ENCODE results near the gene CLEC11A.

CLEC11A gene

DNA sequence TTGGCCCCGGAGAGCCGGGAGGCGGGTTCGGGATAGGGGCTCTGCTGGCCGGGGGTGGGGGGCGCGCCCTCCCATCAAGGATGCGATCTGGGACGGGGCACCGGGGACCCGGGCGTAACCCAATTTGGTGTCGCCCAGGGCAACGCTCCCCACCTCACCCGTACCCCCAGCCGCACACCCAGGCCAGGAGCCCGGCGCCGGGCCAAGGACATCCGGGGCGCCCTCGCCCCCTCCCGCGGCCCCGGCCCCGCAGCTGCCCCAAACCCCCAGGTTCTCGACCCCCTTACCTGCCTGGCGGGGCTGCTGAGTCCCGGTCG is 4.1 kb upstream of the CLEC11A start:
- Histone ChIP-seq H3K27ac (peak overlapping the region in 1 of 2 donors; percentile 28), H3K4me3 (peak overlapping the region; percentile 66)
- TF ChIP-seq, protein P1, sequence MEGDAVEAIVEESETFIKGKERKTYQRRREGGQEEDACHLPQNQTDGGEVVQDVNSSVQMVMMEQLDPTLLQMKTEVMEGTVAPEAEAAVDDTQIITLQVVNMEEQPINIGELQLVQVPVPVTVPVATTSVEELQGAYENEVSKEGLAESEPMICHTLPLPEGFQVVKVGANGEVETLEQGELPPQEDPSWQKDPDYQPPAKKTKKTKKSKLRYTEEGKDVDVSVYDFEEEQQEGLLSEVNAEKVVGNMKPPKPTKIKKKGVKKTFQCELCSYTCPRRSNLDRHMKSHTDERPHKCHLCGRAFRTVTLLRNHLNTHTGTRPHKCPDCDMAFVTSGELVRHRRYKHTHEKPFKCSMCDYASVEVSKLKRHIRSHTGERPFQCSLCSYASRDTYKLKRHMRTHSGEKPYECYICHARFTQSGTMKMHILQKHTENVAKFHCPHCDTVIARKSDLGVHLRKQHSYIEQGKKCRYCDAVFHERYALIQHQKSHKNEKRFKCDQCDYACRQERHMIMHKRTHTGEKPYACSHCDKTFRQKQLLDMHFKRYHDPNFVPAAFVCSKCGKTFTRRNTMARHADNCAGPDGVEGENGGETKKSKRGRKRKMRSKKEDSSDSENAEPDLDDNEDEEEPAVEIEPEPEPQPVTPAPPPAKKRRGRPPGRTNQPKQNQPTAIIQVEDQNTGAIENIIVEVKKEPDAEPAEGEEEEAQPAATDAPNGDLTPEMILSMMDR (IDR thresholded peaks at IDR 0.05): no peak
- DNase-seq (ENCODE audit: low spot score): no peak

DNA sequence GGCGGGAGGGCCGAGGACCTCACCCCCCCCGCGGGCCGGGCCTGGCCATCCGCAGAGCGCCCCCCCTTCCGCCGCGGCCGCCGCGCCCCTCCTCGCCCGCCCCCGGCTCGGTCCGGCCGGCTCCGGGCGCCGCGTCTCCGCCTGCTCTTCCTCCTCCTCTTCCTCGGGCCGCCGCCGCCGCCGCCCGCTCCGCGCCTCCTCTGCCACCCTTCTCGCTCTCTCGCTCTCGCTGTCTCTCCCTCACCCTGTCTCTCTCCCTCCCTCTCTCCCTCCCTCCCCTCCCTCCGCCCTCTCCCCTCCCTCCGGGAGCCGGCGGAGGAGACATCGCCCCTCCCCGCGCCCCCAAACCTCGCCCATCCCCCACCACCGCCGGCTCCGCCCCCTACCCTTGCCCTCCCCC is 3.6 kb upstream of the CLEC11A start, which contains the start of gene SHANK1:
Gene SHANK1 (minus strand): TSS at position 237 of the 400 bp plus-strand sequence. CDS start 2,883 bp downstream, outside the sequence.
- DNase-seq (ENCODE audit: low spot score): no peak
- TF ChIP-seq, protein P1 (IDR thresholded peaks at IDR 0.05): no peak
- Histone ChIP-seq H3K27ac (peak within 1 kb of the TSS in 1 of 2 donors; percentile 28), H3K4me3 (peak within 1 kb of the TSS; percentile 66)

DNA sequence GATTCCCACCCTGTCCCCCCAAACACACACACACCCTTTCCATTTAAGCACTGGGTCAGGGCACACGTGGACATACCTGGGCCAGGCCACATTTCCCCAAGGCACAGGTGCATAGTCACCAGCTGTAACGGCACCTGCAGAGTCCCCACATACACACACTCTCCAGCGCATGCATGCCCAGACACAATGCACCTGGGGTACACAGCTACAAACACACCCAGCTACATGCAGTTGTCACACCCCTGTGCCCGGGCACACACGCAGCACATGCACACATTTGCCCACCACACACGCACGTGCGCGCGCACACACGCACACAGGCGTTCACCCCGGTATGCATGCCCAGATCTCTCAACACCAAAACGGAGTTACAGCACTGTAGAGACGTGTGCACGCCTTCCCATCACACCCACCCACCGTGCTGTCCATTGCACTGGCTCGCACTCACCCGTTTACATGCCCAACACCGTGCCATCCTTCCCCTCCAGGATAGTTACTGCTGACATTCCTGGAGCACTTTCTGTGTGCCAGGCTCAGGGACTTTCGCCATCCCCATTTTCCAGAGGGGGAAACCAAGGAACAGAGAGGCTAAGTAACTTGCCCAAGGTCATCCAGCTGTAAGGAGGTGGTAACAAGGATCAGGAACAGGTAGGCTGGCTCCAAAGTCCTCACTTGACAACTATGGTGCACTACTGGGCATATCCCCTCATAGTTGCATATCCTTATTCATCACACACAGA is 2.8 kb upstream of the CLEC11A start:
- no peak overlapping the region for H3K4me3 ChIP-seq
- no peak for DNase-seq (ENCODE audit: low spot score)
- TF ChIP-seq, protein P1 (IDR thresholded peaks at IDR 0.05): no peak
- H3K27ac ChIP-seq: no peak overlapping the region

DNA sequence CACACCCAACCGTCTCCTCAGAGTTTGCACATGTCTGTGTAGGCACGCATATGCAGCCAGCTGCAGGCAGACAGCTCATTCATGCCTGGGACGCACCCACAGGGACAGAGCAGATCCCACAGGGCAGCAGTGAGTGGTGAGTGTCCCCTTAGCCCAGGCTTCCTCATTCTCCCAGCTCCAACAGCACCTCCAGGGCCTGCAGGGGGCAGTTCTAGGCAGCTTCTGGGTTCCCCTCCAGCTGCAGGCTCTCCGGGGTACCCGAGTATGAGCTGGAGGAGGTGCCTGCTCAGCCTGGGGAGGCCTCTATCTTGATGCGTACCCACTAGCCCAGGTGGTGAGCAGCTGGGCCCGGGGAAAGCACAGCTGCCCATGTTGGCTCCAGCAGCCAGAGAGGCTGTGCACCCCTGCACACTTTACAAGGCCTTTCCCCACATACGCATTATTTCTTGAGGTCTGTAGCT is 2.2 kb upstream of the CLEC11A start:
- TF ChIP-seq, protein P1 (IDR thresholded peaks at IDR 0.05): no peak
- DNase-seq (ENCODE audit: low spot score): no peak
- Histone ChIP-seq H3K27ac (no peak overlapping the region), H3K4me3 (no peak overlapping the region)

DNA sequence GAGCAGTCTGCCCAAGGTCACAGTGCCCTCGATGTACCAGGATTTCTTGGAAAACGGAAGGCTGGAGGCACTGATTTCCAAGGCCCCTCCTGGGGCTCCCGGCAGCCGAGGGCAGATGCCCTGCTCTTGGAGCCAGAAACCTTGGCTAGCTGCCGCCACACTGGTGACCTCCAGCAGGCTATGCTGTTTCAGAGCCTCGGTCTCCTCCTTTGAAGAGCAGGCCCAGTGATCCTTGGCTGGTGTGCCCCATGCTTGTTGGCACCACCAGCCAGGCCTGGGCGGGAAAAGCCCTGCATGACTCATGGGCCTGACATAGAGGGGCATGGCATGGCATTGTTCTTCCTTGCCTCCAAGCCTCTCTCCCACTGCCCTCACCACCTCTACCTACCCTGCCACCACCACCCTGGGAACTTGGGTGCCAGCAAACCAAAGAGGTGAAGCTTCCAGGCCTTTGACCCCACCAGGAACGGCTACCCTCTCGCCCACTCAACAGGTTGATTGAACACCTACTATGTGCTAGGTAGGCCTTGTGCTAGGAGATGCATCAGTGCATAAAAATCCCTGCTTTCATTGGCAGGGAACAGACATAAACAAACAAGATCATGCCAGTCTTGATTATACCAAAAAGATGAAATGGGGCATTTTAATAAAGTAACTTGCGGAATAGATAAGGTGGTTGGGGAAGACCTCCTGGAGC is 1.6 kb upstream of the CLEC11A start:
- H3K27ac ChIP-seq: no peak overlapping the region
- H3K4me3 ChIP-seq: no peak overlapping the region
- TF ChIP-seq, protein P1 (IDR thresholded peaks at IDR 0.05): no peak
- no peak for DNase-seq (ENCODE audit: low spot score)

DNA sequence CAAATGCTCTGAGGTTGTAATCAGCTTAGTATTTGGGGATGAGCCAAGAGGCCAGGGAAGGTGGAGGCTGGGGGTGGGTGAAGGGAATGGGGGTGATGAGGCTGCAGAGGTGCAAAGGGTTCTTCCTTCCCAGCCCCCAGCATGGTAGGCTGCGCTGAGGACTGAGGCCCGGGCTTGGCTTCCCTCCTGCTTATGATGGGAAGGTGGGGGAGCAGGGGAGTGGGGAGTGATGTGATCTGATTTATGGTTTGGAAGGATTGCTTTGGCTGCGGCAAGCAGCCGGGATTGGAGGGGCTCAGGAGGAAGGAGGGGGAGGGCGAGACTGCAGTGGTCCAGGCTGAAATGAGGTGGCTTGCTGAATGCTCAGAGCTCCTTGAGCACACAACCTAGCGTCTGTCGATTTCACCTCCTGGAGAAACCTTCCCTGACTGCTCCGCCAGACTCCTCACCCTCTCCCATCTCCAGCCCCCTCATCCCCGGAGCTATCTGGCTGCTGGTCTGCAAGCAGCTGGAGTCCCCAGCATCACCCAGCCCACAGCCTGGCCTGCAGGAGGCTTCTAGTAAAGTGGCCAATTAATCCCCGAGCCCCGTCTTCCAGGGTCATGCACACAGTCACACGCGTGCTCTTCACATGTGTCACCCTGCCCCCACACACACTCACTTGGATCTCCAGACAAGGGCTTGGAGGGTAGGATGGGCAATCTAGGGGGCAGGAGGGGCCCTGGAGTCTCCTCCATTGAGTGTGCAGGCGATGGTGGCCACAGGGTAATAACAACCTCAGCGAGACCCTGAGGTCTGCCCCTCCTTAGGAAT is 757 bp upstream of the CLEC11A start:
- peak overlapping the region in 1 of 2 donors; percentile 50 for H3K27ac ChIP-seq
- DNase-seq (ENCODE audit: low spot score): no peak
- H3K4me3 ChIP-seq: peak overlapping the region; percentile 73
- TF ChIP-seq, protein P1 (IDR thresholded peaks at IDR 0.05): no peak

All from coronary artery (tissue), 2 donors.